HG03064 (cell line): ENCODE measurements around the gene ELL2.
"Not testable (repeated sequence)": the region's sequence is repeated elsewhere in the genome, so short reads cannot be mapped to it uniquely, and the experiment has no call there.

Experiments
- ATAC-seq: cut with Tn5 transposase; IDR thresholded peaks from one replicate; pipeline ENCODE4 v1.9.1; 2021; ENCODE audit warnings: low read depth; ENCODE audit not compliant: unreplicated experiment

The ELL2 gene

GRCh38 chr5:95846554-95847260 is 114.9 kb downstream of the ELL2 start:
- no peak for ATAC-seq

DNA sequence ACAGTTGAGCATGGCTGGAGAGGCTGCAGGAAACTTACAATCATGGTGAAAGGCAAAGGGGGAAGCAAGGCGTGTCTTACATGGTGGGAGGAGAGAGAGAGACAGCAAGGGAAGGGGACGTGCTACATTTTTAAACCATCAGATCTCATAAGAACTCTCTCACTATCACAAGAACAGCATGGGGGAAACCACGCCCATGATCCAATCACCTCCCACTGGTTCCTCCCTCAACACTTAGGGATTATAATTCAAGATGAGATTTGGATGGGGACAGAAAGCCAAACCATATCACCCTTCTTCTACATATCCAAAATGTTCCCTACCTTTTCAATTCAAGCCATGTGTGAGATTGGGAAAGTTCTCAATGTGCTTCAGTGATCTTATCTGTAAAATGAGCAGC is 116.3 kb downstream of the ELL2 start:
- ATAC-seq, result no peak

DNA sequence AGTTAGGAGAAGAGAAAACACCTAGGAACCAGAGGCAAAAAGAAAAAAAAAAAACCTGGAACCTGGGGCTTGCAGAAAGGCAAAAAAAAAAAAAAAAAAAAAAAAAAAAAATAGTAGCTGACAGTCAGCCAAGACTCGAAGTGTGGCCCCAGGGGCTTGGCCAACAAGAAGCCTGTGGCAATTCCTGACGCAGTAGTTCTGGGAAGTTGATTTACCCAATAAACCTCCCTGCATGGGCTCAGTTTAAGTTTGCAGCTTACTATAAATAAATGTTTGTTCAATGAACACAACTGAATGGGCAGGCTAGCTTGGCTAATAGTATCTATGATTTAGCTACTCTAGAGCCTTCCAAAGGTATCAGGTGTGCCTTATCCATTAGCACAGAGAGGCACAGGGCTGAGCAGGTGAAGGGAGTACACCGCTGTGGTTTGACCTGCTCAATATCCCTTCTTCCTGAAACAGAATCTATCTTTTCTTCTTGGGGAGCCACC is 117.9 kb downstream of the ELL2 start:
- ATAC-seq, result no peak

DNA sequence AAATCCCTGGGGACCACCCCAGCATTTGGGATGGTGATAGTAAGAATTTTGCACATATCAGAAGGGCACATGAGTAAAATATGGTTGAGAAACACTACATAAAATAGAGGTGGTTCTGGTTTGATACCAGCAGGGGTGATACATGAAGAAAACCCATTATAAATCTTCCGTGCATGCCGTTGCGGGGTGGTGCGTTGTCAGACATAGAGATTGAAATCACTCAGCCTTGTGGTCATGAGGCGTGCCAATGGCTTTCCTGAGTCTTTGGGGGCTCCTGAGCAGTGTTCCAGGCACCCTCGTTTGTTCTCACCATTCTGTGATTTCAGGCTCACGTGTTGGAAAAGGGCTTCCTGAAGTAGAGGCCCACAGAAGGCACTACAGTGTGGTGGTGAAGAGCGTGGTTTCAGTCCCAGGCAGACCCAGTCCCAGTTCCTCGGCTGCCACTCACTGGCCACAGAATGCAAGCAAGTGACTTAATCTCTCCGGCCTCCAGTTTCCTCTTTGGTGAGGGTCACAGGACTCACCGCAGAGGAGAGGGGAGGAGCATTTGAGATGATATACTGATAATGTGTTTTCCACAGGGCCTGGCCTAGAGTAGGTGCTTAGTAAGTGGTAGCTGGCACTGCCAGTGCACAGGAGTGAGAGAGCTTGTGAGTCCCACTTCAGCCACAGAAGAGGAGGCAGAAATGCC is 118.7 kb downstream of the ELL2 start:
- ATAC-seq, result peak; percentile 92

DNA sequence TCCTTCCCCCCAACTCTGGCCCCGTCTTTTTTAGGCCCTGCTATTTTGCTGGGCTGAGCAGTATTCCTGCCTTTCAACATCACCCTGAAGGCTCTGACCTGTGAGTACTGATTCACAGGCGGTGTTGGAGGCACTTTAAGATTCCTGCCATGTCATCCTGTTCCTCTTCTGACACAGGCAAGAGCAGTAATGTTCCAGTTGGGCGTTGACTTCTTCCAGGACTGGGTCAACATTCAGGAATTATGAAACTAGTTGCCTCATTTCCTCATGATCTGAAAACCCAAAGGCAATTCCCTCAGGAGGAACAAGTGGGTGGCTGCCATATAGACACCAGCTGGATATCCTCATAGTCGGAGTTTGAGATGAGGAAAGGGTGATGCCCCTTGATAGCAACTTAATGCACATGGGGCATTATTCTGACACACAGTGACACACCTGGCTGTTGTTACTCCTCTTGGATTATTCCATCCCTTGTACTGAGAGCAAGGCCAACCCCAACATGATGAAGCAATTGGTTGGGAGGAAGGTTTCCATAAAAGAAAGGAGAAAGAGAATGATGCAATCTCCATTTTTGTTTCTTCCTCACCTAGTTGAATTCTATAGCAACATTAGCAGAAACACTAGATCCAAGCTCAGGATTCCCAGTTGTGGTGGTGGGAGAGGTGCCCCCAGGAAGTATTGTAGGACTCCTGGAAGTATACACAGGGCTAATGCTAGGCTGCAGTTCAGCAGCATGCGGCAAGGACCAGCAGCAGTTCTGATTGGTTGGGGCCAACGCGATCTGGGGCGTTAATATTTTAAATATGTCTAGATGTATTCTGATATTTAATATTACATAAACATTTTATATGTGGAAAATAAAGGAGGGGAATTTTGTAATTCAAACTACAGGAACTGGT is 119.5 kb downstream of the ELL2 start:
- no peak for ATAC-seq

GRCh38 chr5:95840956-95841705 is 120.5 kb downstream of the ELL2 start:
- no peak for ATAC-seq

- no peak for ATAC-seq
Measured at GRCh38 chr5:95839658-95840057, 122.0 kb downstream of the ELL2 start.

DNA sequence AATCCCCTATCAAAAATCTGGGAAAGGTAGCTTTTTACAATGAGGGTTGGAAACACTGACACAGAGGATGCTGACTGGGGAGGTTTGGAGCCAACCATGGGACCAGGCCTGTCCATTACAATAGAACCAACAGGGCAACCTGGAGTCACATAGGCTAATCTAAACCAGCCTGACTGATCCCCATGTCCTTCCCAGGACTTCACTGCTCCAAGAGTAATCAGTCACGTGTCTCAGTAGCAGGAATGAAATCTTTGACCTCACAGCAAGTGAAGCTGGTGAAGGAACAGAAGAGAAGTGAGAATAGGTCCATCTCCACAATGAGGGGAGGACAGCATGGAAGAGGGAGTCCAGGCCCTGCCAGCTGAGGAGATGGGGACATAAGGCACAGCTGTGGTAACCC is 123.1 kb downstream of the ELL2 start:
- ATAC-seq, result no peak

DNA sequence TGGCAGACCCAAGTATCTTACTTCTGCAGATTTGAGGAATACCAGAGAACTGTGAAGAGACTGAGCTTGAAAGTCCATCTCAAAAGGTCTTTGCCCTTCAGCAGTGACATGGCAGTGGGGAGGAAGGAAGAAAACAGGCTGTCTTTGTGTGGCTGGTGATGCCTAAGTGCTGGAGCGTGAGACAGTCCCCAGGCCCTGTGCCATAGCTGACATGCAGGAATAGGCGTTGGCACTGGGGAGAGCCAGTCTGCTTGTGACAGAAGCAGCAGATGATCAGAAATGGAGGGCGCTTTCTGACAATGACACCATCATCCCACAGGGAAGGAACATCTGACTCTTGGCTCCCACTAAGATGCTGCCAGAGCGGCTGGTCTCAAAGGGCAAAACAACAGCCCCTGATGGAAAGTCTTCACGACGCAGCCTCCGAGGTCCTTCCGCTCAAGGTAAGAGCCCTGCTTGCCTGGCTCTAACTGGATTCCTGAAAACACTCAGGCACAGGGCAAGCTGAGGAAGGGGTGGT is 123.6 kb downstream of the ELL2 start:
- no peak for ATAC-seq

- ATAC-seq, result no peak
Measured at GRCh38 chr5:95837492-95837891, 124.2 kb downstream of the ELL2 start.

DNA sequence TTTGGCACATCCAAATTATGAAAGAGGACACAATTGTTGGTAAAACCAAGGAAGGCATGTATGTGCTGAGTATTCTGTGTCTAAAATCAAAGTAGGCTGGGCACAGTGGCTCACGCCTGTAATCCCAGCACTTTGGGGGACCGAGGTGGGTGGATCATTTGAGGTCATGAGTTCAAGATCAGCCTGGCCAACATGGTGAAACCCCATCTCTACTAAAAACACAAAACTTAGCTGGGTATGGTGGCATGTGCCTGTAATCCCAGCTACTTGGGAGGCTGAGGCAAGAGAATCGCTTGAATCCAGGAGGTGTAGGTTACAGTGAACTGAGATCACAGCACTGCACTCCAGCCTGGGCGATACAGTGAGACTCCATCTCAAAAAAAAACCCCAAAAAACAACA is 124.7 kb downstream of the ELL2 start:
- ATAC-seq, result not testable (repeated sequence)

- ATAC-seq, result no peak
Measured at GRCh38 chr5:95836544-95836943, 125.1 kb downstream of the ELL2 start.

GRCh38 chr5:95835682-95836385 is 125.8 kb downstream of the ELL2 start:
- ATAC-seq, result no peak
